Measurements from ENCODE around the gene CCDC180.

GRCh38 chr9:97304586-97304985, 2.9 kb upstream of the CCDC180 start:
- TF ChIP-seq RAD21 (conservative IDR thresholded peaks at IDR 0.05 in 1 of 2, IDR thresholded peaks at IDR 0.05 in 1 of 2) (no peak), CTCF (IDR thresholded peaks at IDR 0.05) (no peak), POLR2A (IDR thresholded peaks at IDR 0.05; ENCODE audit: low read length) (no peak), NPAS2 (CRISPR knock-in tag; IDR thresholded peaks at IDR 0.05; ENCODE audit: borderline replicate concordance) (no peak), REST (IDR thresholded peaks at IDR 0.05) (no peak), MAX (IDR thresholded peaks at IDR 0.05) (no peak), KDM5A (IDR thresholded peaks at IDR 0.05) (no peak), HEYL (CRISPR knock-in tag; IDR thresholded peaks at IDR 0.05) (no peak), EP300 (IDR thresholded peaks at IDR 0.05) (no peak), BHLHE40 (IDR thresholded peaks at IDR 0.05; ENCODE audit: low read depth, low read length) (no peak), RNF2 (IDR thresholded peaks at IDR 0.05; ENCODE audit: borderline replicate concordance, low read depth) (no peak), ESRRA (IDR thresholded peaks at IDR 0.05; ENCODE audit: borderline replicate concordance, low read length) (no peak), SMC3 (IDR thresholded peaks at IDR 0.05) (no peak), E2F6 (IDR thresholded peaks at IDR 0.05; ENCODE audit: borderline replicate concordance, low read depth) (no peak)

All from A549 (cell line).